ENCODE measurements around the gene CKMT1A. TPM values are rescaled to one million over a fixed set of nuclear protein-coding genes. Genes with fewer than 3 reads are reported as not detected.
"Not testable (repeated sequence)": the region's sequence is repeated elsewhere in the genome, so short reads cannot be mapped to it uniquely, and the experiment has no call there.

CKMT1A gene
- total RNA-seq, 1 donor from 2014 or later, result 15.3 TPM

DNA sequence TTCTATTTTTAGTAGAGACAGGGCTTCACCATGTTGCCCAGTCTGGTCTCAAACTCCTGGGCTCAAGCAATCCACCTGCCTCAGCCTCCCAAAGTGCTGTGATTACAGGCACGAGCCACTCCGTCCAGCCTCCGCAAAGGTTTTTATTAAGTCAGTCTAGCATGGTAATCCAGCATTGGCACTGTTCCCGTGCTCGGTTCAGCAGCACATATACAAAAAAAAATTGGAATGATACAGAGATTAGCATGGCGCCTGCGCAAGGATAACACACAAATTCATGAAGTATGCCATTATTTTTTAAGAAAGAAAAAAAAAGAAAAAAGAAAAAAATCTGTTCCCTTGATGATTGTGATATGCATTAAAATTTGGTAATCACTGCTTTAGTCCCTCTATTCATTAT, 8.5 kb downstream of the CKMT1A start:
- no peak for DNase-seq (ENCODE audit: low read depth)
- TF ChIP-seq, protein P1, sequence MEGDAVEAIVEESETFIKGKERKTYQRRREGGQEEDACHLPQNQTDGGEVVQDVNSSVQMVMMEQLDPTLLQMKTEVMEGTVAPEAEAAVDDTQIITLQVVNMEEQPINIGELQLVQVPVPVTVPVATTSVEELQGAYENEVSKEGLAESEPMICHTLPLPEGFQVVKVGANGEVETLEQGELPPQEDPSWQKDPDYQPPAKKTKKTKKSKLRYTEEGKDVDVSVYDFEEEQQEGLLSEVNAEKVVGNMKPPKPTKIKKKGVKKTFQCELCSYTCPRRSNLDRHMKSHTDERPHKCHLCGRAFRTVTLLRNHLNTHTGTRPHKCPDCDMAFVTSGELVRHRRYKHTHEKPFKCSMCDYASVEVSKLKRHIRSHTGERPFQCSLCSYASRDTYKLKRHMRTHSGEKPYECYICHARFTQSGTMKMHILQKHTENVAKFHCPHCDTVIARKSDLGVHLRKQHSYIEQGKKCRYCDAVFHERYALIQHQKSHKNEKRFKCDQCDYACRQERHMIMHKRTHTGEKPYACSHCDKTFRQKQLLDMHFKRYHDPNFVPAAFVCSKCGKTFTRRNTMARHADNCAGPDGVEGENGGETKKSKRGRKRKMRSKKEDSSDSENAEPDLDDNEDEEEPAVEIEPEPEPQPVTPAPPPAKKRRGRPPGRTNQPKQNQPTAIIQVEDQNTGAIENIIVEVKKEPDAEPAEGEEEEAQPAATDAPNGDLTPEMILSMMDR (IDR thresholded peaks at IDR 0.05; ENCODE audit: insufficient read depth, low read length, severe bottlenecking), result no peak
- Histone ChIP-seq H3K36me3 (ENCODE audit: control insufficient read depth, insufficient read depth, low read length) (peaks cover 5% of the 10 kb centered on the region), H3K27me3 (ENCODE audit: control insufficient read depth, insufficient read depth, low read length) (no peaks in the 10 kb centered on the region), H3K4me3 (ENCODE audit: low read depth, low read length) (no peak overlapping the region)
- no peak for FAIRE-seq

DNA sequence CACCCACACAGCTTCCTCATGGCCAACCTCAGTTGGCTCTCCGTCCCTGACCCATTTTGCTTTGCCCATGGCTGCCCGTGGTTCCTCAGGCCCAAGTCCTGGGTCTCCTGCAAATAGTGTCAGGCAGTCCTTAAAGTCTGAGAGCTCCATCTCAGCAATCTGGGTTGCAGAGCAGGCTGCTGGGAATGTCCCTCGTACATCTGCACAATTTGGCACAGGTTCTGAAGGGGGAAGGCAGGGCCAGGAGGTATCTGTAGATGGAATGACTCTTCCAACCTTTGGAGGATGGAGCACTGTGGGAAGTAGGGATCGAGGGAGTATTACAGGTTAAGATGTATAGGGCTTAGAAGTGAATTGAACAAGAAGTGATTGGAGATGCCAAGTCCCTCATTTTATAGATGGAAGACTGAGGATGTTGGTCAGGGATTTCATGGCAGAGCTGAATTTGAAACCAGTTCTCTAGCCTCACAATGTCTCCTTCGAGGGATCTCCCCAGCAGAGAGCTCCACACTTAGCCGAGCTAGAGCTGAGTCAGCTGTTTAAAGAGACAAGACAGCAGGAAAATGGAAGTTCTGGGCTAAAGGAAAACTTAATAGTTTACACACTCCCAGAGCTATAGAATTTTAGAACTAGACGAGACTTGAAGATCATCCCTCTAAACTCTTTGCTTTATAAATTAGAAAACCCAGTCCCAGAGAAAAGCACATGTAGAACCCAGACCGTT, 9.2 kb downstream of the CKMT1A start:
- Histone ChIP-seq H3K36me3 (ENCODE audit: control insufficient read depth, insufficient read depth, low read length) (peaks cover 3% of the 10 kb centered on the region), H3K27me3 (ENCODE audit: control insufficient read depth, insufficient read depth, low read length) (no peaks in the 10 kb centered on the region), H3K4me3 (ENCODE audit: low read depth, low read length) (no peak overlapping the region)
- TF ChIP-seq, protein P1 (IDR thresholded peaks at IDR 0.05; ENCODE audit: insufficient read depth, low read length, severe bottlenecking), result no peak
- DNase-seq (ENCODE audit: low read depth) (no peak), FAIRE-seq (no peak)

DNA sequence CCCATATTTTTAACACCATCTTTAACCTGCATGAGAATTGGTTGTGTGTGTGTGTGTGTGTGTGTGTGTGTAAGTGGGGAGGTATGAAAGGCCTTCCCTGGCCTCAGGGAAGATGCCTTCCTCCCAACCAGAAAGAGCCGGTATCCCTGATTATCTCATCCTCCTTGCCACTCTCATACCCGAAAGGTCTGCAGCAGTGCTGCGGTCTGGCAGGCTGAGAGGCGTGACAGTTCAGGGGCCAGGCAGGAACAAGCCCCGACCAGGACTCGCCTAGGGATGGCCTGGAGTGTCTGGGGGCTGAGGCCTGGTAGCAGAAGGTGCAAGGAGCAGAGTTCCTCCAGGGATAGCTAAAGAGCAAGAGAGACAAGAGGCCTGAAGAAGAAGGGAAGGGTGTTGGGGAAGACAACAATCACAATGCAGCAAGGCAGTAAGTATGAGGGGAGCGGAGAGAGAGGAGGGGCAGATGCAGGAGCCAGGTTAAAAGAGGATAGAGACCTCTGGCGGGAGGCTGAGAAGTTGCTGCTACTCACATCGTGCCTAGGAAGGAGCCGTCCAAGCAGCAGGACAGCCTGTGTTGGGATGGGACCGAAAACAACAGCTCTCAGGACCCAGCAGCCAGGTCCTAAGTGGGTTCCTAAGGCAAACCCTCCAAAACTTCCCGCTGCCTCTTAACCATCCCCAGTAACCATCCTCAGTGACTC, 16.9 kb downstream of the CKMT1A start:
- H3K36me3 ChIP-seq (ENCODE audit: control insufficient read depth, insufficient read depth, low read length); H3K27me3 ChIP-seq (ENCODE audit: control insufficient read depth, insufficient read depth, low read length): not testable (repeated sequence)
- FAIRE-seq, result peak; percentile 86

DNA sequence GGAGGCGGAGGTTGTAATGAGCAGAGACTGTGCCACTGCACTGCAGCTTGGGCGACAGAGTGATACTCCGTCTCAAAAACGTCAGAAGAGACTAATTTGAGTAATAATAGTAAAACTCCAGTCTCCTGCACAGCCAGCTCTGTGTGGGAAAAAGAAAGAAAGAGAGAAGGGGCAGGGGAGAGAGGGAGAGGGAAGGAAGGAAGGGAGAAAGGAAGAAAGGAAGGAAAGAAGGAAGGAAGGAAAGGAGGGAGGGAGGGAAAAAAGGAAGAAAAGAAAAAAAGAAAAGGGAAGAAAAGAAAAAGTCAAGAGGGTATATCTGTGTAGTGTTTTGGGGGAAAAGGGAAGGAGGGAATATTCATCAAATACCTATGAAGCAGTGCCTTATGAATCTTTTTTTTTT, 29.5 kb downstream of the CKMT1A start:
- FAIRE-seq, result no peak
- TF ChIP-seq, protein P1 (IDR thresholded peaks at IDR 0.05; ENCODE audit: insufficient read depth, low read length, severe bottlenecking), result no peak
- no peak overlapping the region for H3K4me3 ChIP-seq (ENCODE audit: low read depth, low read length)
- no peaks in the 10 kb centered on the region for H3K27me3 ChIP-seq (ENCODE audit: control insufficient read depth, insufficient read depth, low read length)
- DNase-seq (ENCODE audit: low read depth), result no peak
- H3K36me3 ChIP-seq (ENCODE audit: control insufficient read depth, insufficient read depth, low read length), result no peaks in the 10 kb centered on the region

More for the DNA sequence above, 16.9 kb downstream of the CKMT1A start:
- not testable (repeated sequence) for H3K4me3 ChIP-seq (ENCODE audit: low read depth, low read length); DNase-seq (ENCODE audit: low read depth)

DNA sequence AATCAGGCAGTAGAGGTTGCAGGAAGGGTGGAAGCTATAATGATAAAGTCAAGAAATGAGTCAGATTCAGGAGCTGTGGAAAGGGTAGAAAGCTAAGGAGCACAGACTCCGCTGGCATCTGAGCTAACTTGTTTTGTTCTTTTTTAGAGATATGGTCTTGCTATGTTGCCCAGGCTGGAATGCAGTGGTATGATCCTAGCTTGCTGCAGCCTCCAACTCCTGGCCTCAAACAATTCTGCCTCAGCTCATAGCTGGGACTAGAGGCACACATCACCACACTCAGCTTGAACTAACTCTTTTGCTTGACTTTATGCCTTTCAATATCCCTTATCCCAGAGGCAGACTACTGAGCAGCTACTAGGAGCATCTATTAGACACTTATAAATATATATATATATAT, 32.6 kb downstream of the CKMT1A start:
- FAIRE-seq; H3K36me3 ChIP-seq (ENCODE audit: control insufficient read depth, insufficient read depth, low read length); H3K27me3 ChIP-seq (ENCODE audit: control insufficient read depth, insufficient read depth, low read length); DNase-seq (ENCODE audit: low read depth); H3K4me3 ChIP-seq (ENCODE audit: low read depth, low read length): not testable (repeated sequence)

DNA sequence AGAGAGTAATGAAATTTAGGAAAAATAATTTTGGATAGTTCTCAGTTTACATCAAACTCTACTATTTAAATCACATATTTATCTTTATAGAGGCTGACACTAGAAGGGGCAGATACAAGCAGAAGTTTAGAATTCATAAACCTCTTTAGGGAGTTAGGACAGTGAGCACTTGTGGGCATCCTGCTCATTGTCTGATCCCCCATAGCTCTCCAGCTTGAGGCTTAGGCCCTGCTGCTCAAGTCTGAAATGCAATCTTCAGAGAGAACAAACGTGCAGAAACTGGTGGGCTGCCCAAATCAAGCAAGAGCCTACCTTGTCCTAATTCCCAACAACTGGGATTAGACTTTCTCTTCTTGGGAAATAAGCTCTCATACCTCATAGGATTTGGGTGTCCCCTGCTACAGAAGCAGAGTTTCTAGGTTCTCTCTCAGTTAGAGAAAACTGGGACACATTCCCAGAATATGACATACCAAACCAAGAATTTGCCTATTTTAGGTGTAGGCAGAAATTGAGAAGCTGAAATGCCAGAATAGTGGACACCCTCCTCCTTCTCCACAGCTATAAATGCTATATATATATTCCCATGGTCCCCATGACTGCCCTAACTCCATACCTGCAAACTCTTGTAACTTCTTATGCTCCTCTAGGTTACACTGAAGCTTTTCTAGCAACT, 34.5 kb downstream of the CKMT1A start:
- H3K27me3 ChIP-seq (ENCODE audit: control insufficient read depth, insufficient read depth, low read length); FAIRE-seq; H3K36me3 ChIP-seq (ENCODE audit: control insufficient read depth, insufficient read depth, low read length); DNase-seq (ENCODE audit: low read depth); H3K4me3 ChIP-seq (ENCODE audit: low read depth, low read length): not testable (repeated sequence)

DNA sequence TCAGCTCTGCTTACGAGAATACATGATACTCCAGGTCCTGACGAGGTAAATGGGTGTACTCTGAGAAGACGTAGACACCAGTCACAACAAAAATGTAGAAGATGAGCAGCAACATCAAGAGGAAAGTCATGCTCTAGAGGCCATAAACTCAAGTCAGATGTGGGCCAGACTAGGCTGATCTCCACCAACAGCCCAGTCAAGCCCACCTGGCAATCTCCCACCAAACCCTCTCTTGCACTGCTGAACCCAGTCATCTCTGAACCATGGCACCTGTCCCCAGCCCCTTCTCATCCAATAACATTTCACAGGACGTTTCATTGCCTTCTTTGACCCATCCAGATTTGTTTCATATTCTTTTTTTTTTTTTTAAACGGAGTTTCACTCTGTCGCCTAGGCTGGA, 41.8 kb downstream of the CKMT1A start:
- Histone ChIP-seq H3K4me3 (ENCODE audit: low read depth, low read length) (no peak overlapping the region), H3K36me3 (ENCODE audit: control insufficient read depth, insufficient read depth, low read length) (no peaks in the 10 kb centered on the region), H3K27me3 (ENCODE audit: control insufficient read depth, insufficient read depth, low read length) (no peaks in the 10 kb centered on the region)
- no peak for DNase-seq (ENCODE audit: low read depth)
- TF ChIP-seq, protein P1 (IDR thresholded peaks at IDR 0.05; ENCODE audit: insufficient read depth, low read length, severe bottlenecking), result no peak
- FAIRE-seq, result no peak

DNA sequence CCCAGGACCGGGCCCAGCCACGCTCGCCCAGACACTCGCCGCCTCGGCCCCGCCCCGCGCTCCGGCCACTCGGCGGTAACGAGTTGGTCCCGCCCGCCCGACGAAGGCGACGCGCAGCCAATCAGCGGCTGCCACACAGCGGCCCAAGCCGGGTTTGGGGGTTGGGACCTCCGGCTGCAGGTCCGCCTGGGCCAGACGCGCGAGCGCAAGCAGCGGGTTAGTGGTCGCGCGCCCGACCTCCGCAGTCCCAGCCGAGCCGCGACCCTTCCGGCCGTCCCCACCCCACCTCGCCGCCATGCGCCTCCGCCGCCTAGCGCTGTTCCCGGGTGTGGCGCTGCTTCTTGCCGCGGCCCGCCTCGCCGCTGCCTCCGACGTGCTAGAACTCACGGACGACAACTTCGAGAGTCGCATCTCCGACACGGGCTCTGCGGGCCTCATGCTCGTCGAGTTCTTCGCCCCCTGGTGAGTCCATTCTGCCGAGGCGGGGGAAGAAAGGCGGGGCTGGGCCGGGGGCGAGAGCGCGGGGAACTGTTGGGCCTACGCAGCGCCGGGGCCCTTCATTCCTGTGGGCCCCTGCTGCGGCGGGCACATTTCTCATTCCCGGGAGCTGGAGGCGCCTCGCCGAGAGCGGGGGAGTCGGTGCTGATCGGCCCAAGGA, 52.7 kb downstream of the CKMT1A start, which contains the start of gene PDIA3:
Gene PDIA3, plus strand, starts transcription at position 194 of the 658 bp plus-strand sequence. Its CDS starts 102 bp downstream, at position 296.
- not testable (repeated sequence) for FAIRE-seq; H3K27me3 ChIP-seq (ENCODE audit: control insufficient read depth, insufficient read depth, low read length)

DNA sequence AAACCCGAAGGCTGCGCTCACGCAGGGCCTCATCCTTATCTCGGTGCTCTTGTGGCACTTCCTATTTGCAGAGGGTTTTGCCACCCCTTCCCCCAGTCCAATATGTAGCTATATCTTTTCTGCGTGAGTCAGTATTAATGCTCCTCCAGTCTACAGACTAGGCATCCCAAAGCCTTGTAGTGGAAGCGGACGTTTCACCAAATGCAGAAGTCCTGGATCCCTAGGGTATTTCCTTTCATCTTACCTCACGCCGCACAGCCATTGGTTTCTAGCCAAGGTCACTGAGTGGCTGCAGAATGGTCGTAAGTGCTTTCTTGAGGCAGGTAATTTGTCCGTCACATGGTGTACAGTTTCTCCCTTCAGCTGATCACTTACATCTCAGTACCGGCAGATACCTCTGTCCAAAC, 53.2 kb downstream of the CKMT1A start:
- not testable (repeated sequence) for H3K27me3 ChIP-seq (ENCODE audit: control insufficient read depth, insufficient read depth, low read length); FAIRE-seq; H3K36me3 ChIP-seq (ENCODE audit: control insufficient read depth, insufficient read depth, low read length)
- DNase-seq (ENCODE audit: low read depth), result peak; percentile 54
- H3K4me3 ChIP-seq (ENCODE audit: low read depth, low read length), result peak overlapping the region; percentile 57

More for the DNA sequence above, 52.7 kb downstream of the CKMT1A start, which contains the start of gene PDIA3:
- peak within 1 kb of the TSS; percentile 57 for H3K4me3 ChIP-seq (ENCODE audit: low read depth, low read length)
- DNase-seq (ENCODE audit: low read depth), result peak; percentile 75
- H3K36me3 ChIP-seq (ENCODE audit: control insufficient read depth, insufficient read depth, low read length), result not testable (repeated sequence)

Measured in bronchial epithelial cell (primary cell).